ENCODE measurements around the gene FAM131C.

GRCh38 chr1:16009678-16010077 is 63.8 kb downstream of the FAM131C start:
- TF ChIP-seq POLR2A (IDR thresholded peaks at IDR 0.05), result no peak
- TF ChIP-seq CTCF (IDR thresholded peaks at IDR 0.05), result no peak
